GM18502 (cell line): ENCODE results near the gene ZNF587B.
"Not testable (repeated sequence)": the region's sequence is repeated elsewhere in the genome, so short reads cannot be mapped to it uniquely, and the experiment has no call there.

Source experiments
- ATAC-seq: cut with Tn5 transposase; IDR thresholded peaks from one replicate; pipeline ENCODE4 v1.9.1; 2021; ENCODE audit warnings: mild to moderate bottlenecking; ENCODE audit not compliant: unreplicated experiment, poor library complexity

ZNF587B gene

DNA sequence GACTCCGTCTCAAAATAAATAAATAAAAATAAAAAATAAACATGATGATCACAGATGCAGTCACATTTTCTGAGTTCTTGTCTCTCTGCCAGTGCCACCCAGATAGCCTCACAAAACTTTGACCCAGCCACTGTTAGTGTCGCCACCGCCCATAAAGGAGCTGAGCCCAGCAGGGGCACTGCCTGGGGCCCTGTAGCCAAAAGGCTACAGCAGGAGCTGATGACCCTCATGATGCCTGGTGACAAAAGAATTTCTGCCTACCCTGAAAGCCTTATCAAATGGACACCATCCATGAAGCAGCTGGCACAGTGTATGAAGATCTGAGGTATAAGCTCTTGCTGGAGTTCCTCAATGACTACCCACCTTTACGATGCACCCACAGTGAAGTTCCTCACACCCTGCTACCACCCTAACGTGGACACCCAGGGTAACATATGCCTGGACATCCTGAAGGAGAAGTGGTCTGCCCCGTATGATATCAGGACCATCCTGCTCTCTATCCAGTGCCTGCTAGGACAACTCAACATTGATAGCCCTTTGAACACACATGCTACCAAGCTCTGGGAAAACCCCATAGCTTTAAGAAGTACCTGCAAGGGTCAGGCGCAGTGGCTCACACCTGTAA is 37.9 kb downstream of the ZNF587B start:
- no peak for ATAC-seq

- ATAC-seq, result not testable (repeated sequence)
Observed at GRCh38 chr19:57869655-57870054, 39.6 kb downstream of the ZNF587B start.

DNA sequence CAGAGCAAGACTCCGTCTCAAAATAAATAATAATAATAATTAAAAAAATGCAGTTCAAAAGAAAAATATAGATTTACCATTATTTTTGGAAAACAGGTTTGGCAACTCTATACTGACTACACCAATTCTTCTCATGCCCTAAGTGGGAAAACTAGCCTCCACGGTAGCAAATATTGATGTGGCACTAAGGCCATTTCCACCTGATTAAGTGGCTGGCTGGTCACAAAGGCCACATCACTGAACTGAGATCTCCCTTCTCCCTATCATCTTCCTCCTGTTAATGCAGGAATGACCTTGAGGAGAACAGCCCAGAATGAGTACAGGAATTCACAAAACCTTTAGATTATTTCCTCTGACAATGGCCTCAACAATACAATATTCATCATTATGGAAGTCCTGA is 40.1 kb downstream of the ZNF587B start:
- no peak for ATAC-seq

GRCh38 chr19:57872450-57872849 is 42.4 kb downstream of the ZNF587B start:
- no peak for ATAC-seq

- ATAC-seq, result not testable (repeated sequence)
Observed at GRCh38 chr19:57873883-57874799, 44.0 kb downstream of the ZNF587B start.

DNA sequence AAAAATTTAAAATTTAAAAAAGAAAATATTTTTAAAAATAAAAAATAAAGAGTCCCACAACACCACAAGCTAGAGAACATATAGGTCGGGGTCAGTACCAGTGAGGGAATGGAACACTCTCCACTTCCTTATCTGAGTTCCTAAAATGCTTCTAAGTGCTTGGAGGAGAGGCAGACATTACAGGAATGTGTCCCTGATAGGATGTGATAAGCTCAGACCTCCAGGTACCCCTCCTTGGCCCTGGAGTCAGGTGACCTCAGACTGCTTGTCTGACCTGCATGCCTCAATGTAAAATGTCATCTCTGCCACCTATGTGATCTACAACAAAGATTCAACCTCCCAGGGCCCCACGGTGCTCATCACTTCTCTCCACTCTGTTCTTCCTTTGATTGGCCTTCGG is 55.9 kb downstream of the ZNF587B start:
- ATAC-seq, result no peak

DNA sequence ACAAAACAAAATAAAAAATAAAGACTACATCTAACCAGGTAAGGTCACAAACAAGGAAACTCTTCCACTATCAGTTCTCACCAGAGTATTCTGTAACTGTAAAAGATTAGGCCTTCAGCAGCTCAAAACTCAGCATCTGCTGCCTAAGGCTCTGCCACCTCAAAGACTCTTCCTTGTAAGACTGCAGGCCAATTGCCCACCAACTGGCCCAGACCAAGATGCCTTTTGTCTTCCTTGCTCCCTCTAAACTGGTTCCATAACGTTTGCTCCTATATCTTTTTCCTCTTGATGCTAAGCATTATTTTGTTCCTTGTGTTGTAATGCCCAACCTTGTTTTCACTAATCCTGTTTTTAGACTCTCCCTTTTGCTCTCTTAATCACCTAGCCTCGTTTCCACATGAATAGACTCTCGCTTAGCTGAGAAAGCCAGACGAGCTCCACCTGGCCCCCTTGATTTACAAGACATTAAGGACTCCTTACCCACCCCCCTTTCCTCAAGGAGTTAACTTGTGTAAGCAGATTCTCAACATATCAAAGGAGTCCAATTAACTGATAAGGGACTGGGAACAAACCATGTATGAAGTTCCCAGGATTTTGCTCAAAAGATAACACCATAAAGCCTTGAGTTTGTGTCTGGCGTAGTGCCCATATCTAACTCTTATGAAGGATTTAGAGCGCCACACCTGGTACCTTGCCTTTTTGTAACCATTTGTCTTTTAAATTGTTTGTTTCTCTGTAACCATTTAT is 57.3 kb downstream of the ZNF587B start:
- no peak for ATAC-seq

GRCh38 chr19:57888107-57888559 is 58.0 kb downstream of the ZNF587B start:
- peak; percentile 14 for ATAC-seq

- peak; percentile 85 for ATAC-seq
Observed at GRCh38 chr19:57888560-57889231, 58.6 kb downstream of the ZNF587B start, which contains the start of gene ZNF814. TSS of gene ZNF814 (minus strand) at chr19:57889037. CDS start at chr19:57888802, 235 bp downstream.

- ATAC-seq, result not testable (repeated sequence)
Observed at GRCh38 chr19:57890706-57891105, 60.6 kb downstream of the ZNF587B start.
